Liver (tissue), 9 donors: ENCODE measurements around the gene ZNF600. TPM values are rescaled to one million over a fixed set of nuclear protein-coding genes. Genes with fewer than 3 reads are reported as not detected.
"Not testable (repeated sequence)": the region's sequence is repeated elsewhere in the genome, so short reads cannot be mapped to it uniquely, and the experiment has no call there.

Experiments used
- DNase-seq: peaks from one replicate; pipeline ENCODE4 v3.0.0-alpha.2; 2017; ENCODE audit warnings: low spot score
- H3K27ac ChIP-seq, 2 donors: one replicate each; pipeline ENCODE4 v1.7.0; 2013; ENCODE audit warnings: inconsistent platforms in 2 of 2, low read length in 2 of 2, control low read depth in 1 of 2, low read depth in 1 of 2, mild to moderate bottlenecking in 1 of 2
- H3K27me3 ChIP-seq, 4 donors: one replicate each; pipeline versions ENCODE4 v1.6.1 to v1.7.0; 2013; ENCODE audit warnings: low read length in 3 of 4, inconsistent platforms in 1 of 4, mild to moderate bottlenecking in 1 of 4, moderate library complexity in 1 of 4; ENCODE audit not compliant: control insufficient read depth in 4 of 4, insufficient read depth in 4 of 4
- H3K36me3 ChIP-seq, 4 donors: one replicate each; pipeline versions ENCODE4 v1.6.1 to v1.7.0; 2013; ENCODE audit warnings: low read length in 3 of 4, mild to moderate bottlenecking in 3 of 4, low read depth in 1 of 4, moderate library complexity in 1 of 4; ENCODE audit not compliant: control insufficient read depth in 4 of 4, insufficient read depth in 3 of 4
- H3K4me1 ChIP-seq, 4 donors: one replicate each; pipeline versions ENCODE4 v1.6.1 to v1.7.0; 2013; ENCODE audit warnings: low read length in 3 of 4, mild to moderate bottlenecking in 3 of 4, moderate library complexity in 1 of 4; ENCODE audit not compliant: control insufficient read depth in 4 of 4, insufficient read depth in 4 of 4
- H3K4me3 ChIP-seq, 3 donors: one replicate each; pipeline versions ENCODE4 v1.6.1 to v1.7.0; 2013; ENCODE audit warnings: low read length in 3 of 3, control low read depth in 1 of 3, low read depth in 1 of 3, mild to moderate bottlenecking in 1 of 3
- H3K9ac ChIP-seq, 2 donors: one replicate each; pipeline ENCODE4 v1.7.0; 2013; ENCODE audit warnings: low read length in 2 of 2, mild to moderate bottlenecking in 2 of 2, moderate library complexity in 2 of 2, control low read depth in 1 of 2, low read depth in 1 of 2
- H3K9me3 ChIP-seq, 4 donors: one replicate each; pipeline versions ENCODE4 v1.6.1 to v1.7.0; 2013; ENCODE audit warnings: low read length in 3 of 4; ENCODE audit not compliant: control insufficient read depth in 4 of 4
- ATF3 ChIP-seq: IDR thresholded peaks from 2 replicates; pipeline ENCODE4 v1.6.1; 2016; ENCODE audit warnings: antibody characterized with exemption
- CTCF ChIP-seq: fragments of 150-350 bp; IDR thresholded peaks from 2 replicates; pipeline ENCODE4 v1.5.1; 2017; ENCODE audit warnings: improper control_type of control experiment, low read depth, low read length; ENCODE audit not compliant: missing input control
- EGR1 ChIP-seq, 2 donors: IDR thresholded peaks; 2 replicates each; pipeline ENCODE4 v1.6.1; 2016 to 2018; ENCODE audit warnings: antibody characterized with exemption in 2 of 2, low read depth in 2 of 2
- FOXA1 ChIP-seq: IDR thresholded peaks from 2 replicates; pipeline ENCODE4 v1.6.1; 2016; ENCODE audit warnings: antibody characterized with exemption
- FOXA2 ChIP-seq: IDR thresholded peaks from 2 replicates; pipeline ENCODE4 v1.6.1; 2016; ENCODE audit warnings: antibody characterized with exemption
- HNF4A ChIP-seq, 2 donors: conservative IDR thresholded peaks; 2 replicates each; pipeline ENCODE4 v1.6.1; 2016; ENCODE audit warnings: antibody characterized with exemption in 2 of 2, mild to moderate bottlenecking in 2 of 2
- HNF4G ChIP-seq: IDR thresholded peaks from 2 replicates; pipeline ENCODE4 v1.6.1; 2016; ENCODE audit warnings: antibody characterized with exemption
- JUND ChIP-seq, 2 donors: IDR thresholded peaks; 2 replicates each; pipeline ENCODE4 v1.6.1; 2016; ENCODE audit warnings: antibody characterized with exemption in 2 of 2
- MAX ChIP-seq: IDR thresholded peaks from 2 replicates; pipeline ENCODE4 v1.6.1; 2016; ENCODE audit warnings: antibody characterized with exemption
- NR2F2 ChIP-seq: IDR thresholded peaks from 2 replicates; pipeline ENCODE4 v1.6.1; 2016; ENCODE audit warnings: antibody characterized with exemption
- RAD21 ChIP-seq, 2 donors: IDR thresholded peaks; 2 replicates each; pipeline ENCODE4 v1.6.1; 2016; ENCODE audit warnings: antibody characterized with exemption in 2 of 2, mild to moderate bottlenecking in 2 of 2
- REST ChIP-seq: IDR thresholded peaks from 2 replicates; pipeline ENCODE4 v1.6.1; 2016; ENCODE audit warnings: antibody characterized with exemption, mild to moderate bottlenecking
- RXRA ChIP-seq, 2 donors: IDR thresholded peaks; 2 replicates each; pipeline ENCODE4 v1.6.1; 2017 to 2018; ENCODE audit warnings: antibody characterized with exemption in 2 of 2, mild to moderate bottlenecking in 1 of 2
- SP1 ChIP-seq: IDR thresholded peaks from 2 replicates; pipeline ENCODE4 v1.6.1; 2018; ENCODE audit warnings: antibody characterized with exemption, mild to moderate bottlenecking
- TAF1 ChIP-seq: conservative IDR thresholded peaks from 2 replicates; pipeline ENCODE4 v1.6.1; 2016; ENCODE audit warnings: antibody characterized with exemption, mild to moderate bottlenecking
- YY1 ChIP-seq: IDR thresholded peaks from 2 replicates; pipeline ENCODE4 v1.6.1; 2016; ENCODE audit warnings: antibody characterized with exemption, mild to moderate bottlenecking
- ZBTB33 ChIP-seq: IDR thresholded peaks from 2 replicates; pipeline ENCODE4 v1.6.1; 2016; ENCODE audit warnings: antibody characterized with exemption
- WGBS: extraction: QIAGEN DNeasy Blood & Tissue Kit; methylation state at CpG from one replicate; pipeline ENCODE4 v1.1.7; 2013; 5-methylcytosine and 5-hydroxymethylcytosine counted together
- polyA plus RNA-seq, 2 donors: library from polyadenylated mRNA; stranded (reverse) in 1 of 2; unstranded in 1 of 2; fragments of 200-250 nt in 1 of 2; fragments of >200 nt in 1 of 2; fragmentation: Nextera tagmentation in 1 of 2; extraction: Ambion mirVana in 1 of 2; gene quantifications; one replicate each; pipeline versions ENCODE4 v1.2.1 to v1.2.3, GENCODE V29; 2013 to 2015
- total RNA-seq, 2 donors: library from RNA; depleted of rRNA; stranded (reverse); fragments of >200 nt; gene quantifications; one replicate each; pipeline ENCODE4 v1.2.3, GENCODE V29; 2014
- donor health status: healthy.
- donor health status: healthy.
- donor health status: healthy.
- donor health status: healthy.
- donor health status: healthy.

Gene ZNF600
- total and polyA plus RNA-seq, 4 donors, result 1.4 to 2.1 (median 1.6) TPM

- Histone ChIP-seq H3K4me1 (peaks cover 0 to 6% (median 1%) of the 10 kb centered on the region in 4 donors), H3K27me3 (no peaks in the 10 kb centered on the region), H3K9me3 (peaks cover 0 to 3% (median under 1%) of the 10 kb centered on the region in 4 donors), H3K36me3 (no peaks in the 10 kb centered on the region), H3K9ac (peak overlapping the region; percentile 15 to 79), H3K4me3 (peak overlapping the region; percentile 55 to 80 (median 62)), H3K27ac (peak overlapping the region; percentile 53 to 61)
- no peak for DNase-seq
- TF ChIP-seq CTCF, result no peak
- TF ChIP-seq RAD21 (IDR thresholded peaks at IDR 0.05), result no peak
- no peak for TF ChIP-seq JUND (IDR thresholded peaks at IDR 0.05)
- TF ChIP-seq TAF1, result no peak
- no peak for TF ChIP-seq YY1
- no peak for TF ChIP-seq EGR1 (IDR thresholded peaks at IDR 0.05; ENCODE audit: low read depth in 2 of 2)
- TF ChIP-seq NR2F2, result no peak
- no peak for TF ChIP-seq FOXA2
- no peak for TF ChIP-seq HNF4G
- no peak for TF ChIP-seq MAX
- no peak for TF ChIP-seq ZBTB33
- TF ChIP-seq SP1, result no peak
- no peak for TF ChIP-seq FOXA1
- 1% methylated on average over 39 of the region's 39 CpGs for WGBS
Observed at GRCh38 chr19:52734331-52734892, 52.2 kb downstream of the ZNF600 start.

- WGBS, result 98% methylated on average over 16 of the region's 16 CpGs
- not testable (repeated sequence) for H3K9ac ChIP-seq, H3K4me3 ChIP-seq, H3K27me3 ChIP-seq, H3K36me3 ChIP-seq, DNase-seq, H3K27ac ChIP-seq, H3K4me1 ChIP-seq
- H3K9me3 ChIP-seq, result peaks cover 0 to 15% (median 7%) of the 10 kb centered on the region in 4 donors
Observed at GRCh38 chr19:52726051-52726450, 60.5 kb downstream of the ZNF600 start.

- H3K27ac ChIP-seq, result no peak overlapping the region
- peaks cover 2 to 9% (median 5%) of the 10 kb centered on the region in 4 donors for H3K36me3 ChIP-seq
- no peaks in the 10 kb centered on the region for H3K4me1 ChIP-seq
- 96% methylated on average over 24 of the region's 24 CpGs for WGBS
- no peak overlapping the region for H3K4me3 ChIP-seq
- DNase-seq, result no peak
- H3K27me3 ChIP-seq, result no peaks in the 10 kb centered on the region
- H3K9ac ChIP-seq, result no peak overlapping the region
- peaks cover 0 to 17% (median 8%) of the 10 kb centered on the region in 4 donors for H3K9me3 ChIP-seq
- no peak for TF ChIP-seq FOXA2
- TF ChIP-seq ZBTB33, result no peak
- no peak for TF ChIP-seq NR2F2
- no peak for TF ChIP-seq YY1
- no peak for TF ChIP-seq HNF4G
- TF ChIP-seq HNF4A (conservative IDR thresholded peaks at IDR 0.05), result no peak
- no peak for TF ChIP-seq EGR1 (IDR thresholded peaks at IDR 0.05; ENCODE audit: low read depth in 2 of 2)
- no peak for TF ChIP-seq ATF3
- no peak for TF ChIP-seq MAX
- TF ChIP-seq RXRA (IDR thresholded peaks at IDR 0.05), result no peak
- TF ChIP-seq REST, result no peak
- no peak for TF ChIP-seq FOXA1
Observed at GRCh38 chr19:52725528-52725961, 61.0 kb downstream of the ZNF600 start.
